Myometrial cell (primary cell): Measurements from ENCODE around the gene PDCD7. TPM values are rescaled to one million over a fixed set of nuclear protein-coding genes. Genes with fewer than 3 reads are reported as not detected.

Experiments
- total RNA-seq: library from RNA; depleted of rRNA; stranded (reverse); fragments of >200 nt; gene quantifications from 2 replicates; pipeline ENCODE4 v1.2.3, GENCODE V29; 2015

Gene PDCD7
- 15.6 and 18.6 TPM in 2 replicates for total RNA-seq

GRCh38 chr15:65133548-65134200 is at the start of gene PDCD7:
Gene PDCD7, minus strand, starts transcription at chr15:65133808. Its CDS starts 27 bp downstream, at chr15:65133781.

GRCh38 chr15:65115086-65115485 is 18.5 kb downstream of the PDCD7 start, which contains the start of gene UBAP1L:
Gene UBAP1L, minus strand, starts transcription at chr15:65115200. Its CDS starts 8,985 bp downstream, at chr15:65106215.

GRCh38 chr15:65076486-65077290 is 56.9 kb downstream of the PDCD7 start, which contains the start of gene KBTBD13:
Gene KBTBD13, plus strand, starts transcription at chr15:65076746. Its CDS starts 70 bp downstream, at chr15:65076816.

GRCh38 chr15:65067645-65068402 is 65.8 kb downstream of the PDCD7 start, which contains the start of gene RASL12:
Gene RASL12, minus strand, starts transcription at chr15:65067991. Its CDS starts 156 bp downstream, at chr15:65067835.

Other genes starting within 250 kb of the PDCD7 start
- gene ANKDD1A, start 221.9 kb downstream of the PDCD7 start, total RNA-seq = 0.35 and 1.7 TPM in 2 replicates
- 71.2 and 89.9 TPM in 2 replicates for gene SPG21, start 143.9 kb downstream of the PDCD7 start, total RNA-seq
- gene MTFMT, start 104.2 kb downstream of the PDCD7 start, total RNA-seq = 26.4 and 30.0 TPM in 2 replicates
- not detected in 2 replicates for gene SLC51B, start 88.4 kb downstream of the PDCD7 start, total RNA-seq
- gene RASL12, start 65.8 kb downstream of the PDCD7 start, total RNA-seq = 12.1 and 12.8 TPM in 2 replicates
- gene KBTBD13, start 57.1 kb downstream of the PDCD7 start, total RNA-seq = not detected in 2 replicates
- gene UBAP1L, start 18.6 kb downstream of the PDCD7 start, total RNA-seq = 0.18 and 0.29 TPM in 2 replicates
- gene CLPX, start 51.5 kb upstream of the PDCD7 start, total RNA-seq = 20.5 and 28.2 TPM in 2 replicates
- 0.18 TPM in 1 of 2 replicates, not detected in the other for gene CILP, start 77.7 kb upstream of the PDCD7 start, total RNA-seq
- 5.2 and 9.7 TPM in 2 replicates for gene PARP16, start 153.1 kb upstream of the PDCD7 start, total RNA-seq
- not detected in 2 replicates for gene RNU5A-1, start 162.2 kb upstream of the PDCD7 start, total RNA-seq
- gene RNU5B-1, start 170.9 kb upstream of the PDCD7 start, total RNA-seq = not detected in 2 replicates
- not detected in 2 replicates for gene IGDCC3, start 244.2 kb upstream of the PDCD7 start, total RNA-seq